Thoracic aorta (tissue), 2 donors: ENCODE results near the gene ART3. TPM values are rescaled to one million over a fixed set of nuclear protein-coding genes. Genes with fewer than 3 reads are reported as not detected.

Experiments
- ATAC-seq: fragments of 150-250 bp; one replicate; pipeline ENCODE4 v1.8.0; 2017; ENCODE audit warnings: low read depth; ENCODE audit not compliant: insufficient number of reproducible peaks, low FRiP score
- DNase-seq: peaks from one replicate; pipeline ENCODE4 v3.0.0-alpha.2; 2020; ENCODE audit warnings: low spot score
- H3K27ac ChIP-seq, 2 donors: fragments of 200-600 bp; sonication (generic); 1 replicate in 1 of 2; 2 replicates in 1 of 2; pipeline ENCODE4 v1.5.1; 2016; ENCODE audit warnings: mild to moderate bottlenecking in 2 of 2, moderate library complexity in 2 of 2
- H3K27me3 ChIP-seq: fragments of 200-600 bp; sonication (generic); replicated peaks from 2 replicates; pipeline ENCODE4 v1.6.0; 2016; ENCODE audit warnings: mild to moderate bottlenecking; ENCODE audit not compliant: insufficient read depth
- H3K36me3 ChIP-seq: fragments of 200-600 bp; sonication (generic); one replicate; pipeline ENCODE4 v1.5.1; 2016
- H3K4me1 ChIP-seq, 2 donors: fragments of 200-600 bp; sonication (generic); 1 replicate in 1 of 2; 2 replicates in 1 of 2; pipeline versions ENCODE4 v1.5.1 to v1.6.0; 2016; ENCODE audit warnings: low read depth in 2 of 2, mild to moderate bottlenecking in 1 of 2; ENCODE audit not compliant: control insufficient read depth in 1 of 2
- H3K4me3 ChIP-seq: fragments of 200-600 bp; sonication (generic); 2 replicates; pipeline ENCODE4 v1.5.1; 2016; ENCODE audit warnings: mild to moderate bottlenecking
- H3K9me3 ChIP-seq: fragments of 200-600 bp; sonication (generic); 2 replicates; pipeline ENCODE4 v1.5.1; 2016
- CTCF ChIP-seq: fragments of 200-600 bp; sonication (generic); IDR thresholded peaks from one replicate; pipeline ENCODE4 v1.5.1; 2019; ENCODE audit warnings: antibody characterized with exemption
- total RNA-seq, 2 donors: library from RNA; depleted of rRNA; stranded (reverse); fragments of >200 nt; gene quantifications; one replicate each; pipeline versions ENCODE4 v1.1.0 to v1.2.3, GENCODE V29; 2016

The ART3 gene
- total RNA-seq, 2 donors from 2014 or later: not detected

GRCh38 chr4:76055016-76055415 is 19.5 kb upstream of the ART3 start:
- no peak for ATAC-seq
- Histone ChIP-seq H3K27ac (no peak overlapping the region), H3K9me3 (no peaks in the 10 kb centered on the region), H3K4me3 (no peak overlapping the region), H3K36me3 (no peaks in the 10 kb centered on the region), H3K4me1 (no peaks in the 10 kb centered on the region), H3K27me3 (no peaks in the 10 kb centered on the region)
- no peak for TF ChIP-seq CTCF
- no peak for DNase-seq

GRCh38 chr4:76055421-76055820 is 19.1 kb upstream of the ART3 start:
- H3K27me3 ChIP-seq: no peaks in the 10 kb centered on the region
- no peak overlapping the region for H3K4me3 ChIP-seq
- no peaks in the 10 kb centered on the region for H3K9me3 ChIP-seq
- H3K27ac ChIP-seq: no peak overlapping the region
- H3K36me3 ChIP-seq: no peaks in the 10 kb centered on the region
- TF ChIP-seq CTCF: no peak
- DNase-seq (no peak), ATAC-seq (no peak)
- no peaks in the 10 kb centered on the region for H3K4me1 ChIP-seq

DNA sequence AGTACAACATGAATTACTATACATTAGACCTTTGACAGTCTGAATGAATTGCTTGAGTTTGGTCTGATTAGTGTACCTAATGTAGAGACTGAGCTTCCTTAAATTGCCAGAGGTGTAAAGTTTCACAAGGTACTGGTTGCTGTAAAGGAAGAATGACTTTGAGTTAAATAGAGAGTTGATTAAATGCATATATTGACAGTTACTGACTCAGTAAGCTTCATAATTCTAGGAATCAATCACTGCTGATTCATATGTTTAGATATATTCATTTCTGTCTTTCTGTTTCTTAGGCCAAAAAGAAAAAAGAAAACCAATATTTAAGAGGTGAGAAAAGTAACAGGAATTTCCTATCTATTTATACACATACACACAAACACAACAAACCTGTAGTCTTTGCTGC is 16.2 kb upstream of the ART3 start:
- DNase-seq: no peak
- no peak for ATAC-seq
- no peaks in the 10 kb centered on the region for H3K36me3 ChIP-seq
- H3K9me3 ChIP-seq: no peaks in the 10 kb centered on the region
- H3K4me1 ChIP-seq: no peaks in the 10 kb centered on the region
- no peak overlapping the region for H3K27ac ChIP-seq
- no peaks in the 10 kb centered on the region for H3K27me3 ChIP-seq
- H3K4me3 ChIP-seq: no peak overlapping the region
- no peak for TF ChIP-seq CTCF

DNA sequence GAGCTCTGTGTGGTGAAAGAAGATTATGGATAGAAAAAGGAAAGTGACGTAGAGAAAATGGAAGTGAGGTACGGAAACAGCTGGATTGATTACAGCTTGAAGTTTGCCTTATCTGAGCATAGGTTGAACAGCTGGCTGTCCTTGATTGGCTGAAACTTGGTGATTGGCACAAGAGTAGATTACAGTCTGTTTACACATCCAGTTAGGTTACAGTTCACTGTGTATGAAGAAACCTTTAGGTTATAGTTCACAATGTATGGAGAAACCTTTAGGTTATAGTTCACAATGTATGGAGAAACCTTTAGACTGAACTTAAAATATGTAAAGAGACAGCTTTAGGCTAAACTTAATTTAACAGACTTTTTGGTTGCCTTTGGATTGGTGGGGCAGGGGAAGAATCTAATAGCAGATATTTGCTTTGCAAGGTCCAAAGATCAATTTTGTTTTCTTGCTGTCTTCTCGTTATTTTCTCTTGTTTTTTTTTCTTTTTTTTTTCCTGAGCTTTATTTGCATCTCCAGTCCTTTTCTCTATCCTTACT is 15.6 kb upstream of the ART3 start:
- no peaks in the 10 kb centered on the region for H3K4me1 ChIP-seq
- TF ChIP-seq CTCF: no peak
- H3K27me3 ChIP-seq: no peaks in the 10 kb centered on the region
- no peaks in the 10 kb centered on the region for H3K36me3 ChIP-seq
- DNase-seq: no peak
- no peaks in the 10 kb centered on the region for H3K9me3 ChIP-seq
- H3K27ac ChIP-seq: no peak overlapping the region
- no peak overlapping the region for H3K4me3 ChIP-seq
- no peak for ATAC-seq

GRCh38 chr4:76059750-76060149 is 14.8 kb upstream of the ART3 start:
- ATAC-seq (no peak), DNase-seq (no peak)
- Histone ChIP-seq H3K9me3 (no peaks in the 10 kb centered on the region), H3K4me1 (no peaks in the 10 kb centered on the region), H3K27ac (no peak overlapping the region), H3K36me3 (no peaks in the 10 kb centered on the region), H3K4me3 (no peak overlapping the region), H3K27me3 (no peaks in the 10 kb centered on the region)
- no peak for TF ChIP-seq CTCF
